Trophoblast cell (in vitro differentiated cells and primary cell): Measurements from ENCODE around the gene EML4.
A peak's percentile ranks its signal among the peaks of the same experiment; 100 is the strongest.

Source experiments
- DNase-seq, 2 donors: peaks; one replicate each; pipeline ENCODE4 v3.0.0-alpha.2; 2016
- H2AFZ ChIP-seq: 2 replicates; pipeline ENCODE4 v1.6.1; 2013; ENCODE audit warnings: low read length, moderate library complexity, mild to moderate bottlenecking; ENCODE audit not compliant: insufficient read depth, poor library complexity
- H2AK5ac ChIP-seq: 2 replicates; pipeline ENCODE4 v1.6.1; 2013; ENCODE audit warnings: mild to moderate bottlenecking, low read length
- H2BK120ac ChIP-seq: 2 replicates; pipeline ENCODE4 v1.6.1; 2013; ENCODE audit warnings: low read length, mild to moderate bottlenecking, moderate library complexity; ENCODE audit not compliant: insufficient read depth, poor library complexity
- H2BK12ac ChIP-seq: 2 replicates; pipeline ENCODE4 v1.6.1; 2013; ENCODE audit warnings: mild to moderate bottlenecking, low read length, moderate library complexity
- H2BK5ac ChIP-seq: 2 replicates; pipeline ENCODE4 v1.6.1; 2013; ENCODE audit warnings: low read length, low read depth, moderate library complexity, mild to moderate bottlenecking; ENCODE audit not compliant: poor library complexity
- H3K14ac ChIP-seq: 2 replicates; pipeline ENCODE4 v1.6.1; 2013; ENCODE audit warnings: mild to moderate bottlenecking, low read length
- H3K18ac ChIP-seq: 2 replicates; pipeline ENCODE4 v1.6.1; 2013; ENCODE audit warnings: mild to moderate bottlenecking, low read length
- H3K23ac ChIP-seq: 2 replicates; pipeline ENCODE4 v1.6.1; 2013; ENCODE audit warnings: low read length
- H3K27ac ChIP-seq: 2 replicates; pipeline ENCODE4 v1.5.1; 2013; ENCODE audit warnings: low read depth, mild to moderate bottlenecking, inconsistent platforms, low read length, moderate library complexity
- H3K27me3 ChIP-seq: 2 replicates; pipeline ENCODE4 v1.6.1; 2013; ENCODE audit warnings: inconsistent platforms, mild to moderate bottlenecking, low read length, moderate library complexity; ENCODE audit not compliant: insufficient read depth
- H3K36me3 ChIP-seq, 2 experiments: 1 replicate in 1 of 2; 2 replicates in 1 of 2; pipeline ENCODE4 v1.6.1; 2013; ENCODE audit warnings: low read length in 2 of 2, mild to moderate bottlenecking in 2 of 2, moderate library complexity in 1 of 2; ENCODE audit not compliant: insufficient read depth in 2 of 2, control insufficient read depth in 1 of 2
- H3K4ac ChIP-seq: 2 replicates; pipeline ENCODE4 v1.6.1; 2013; ENCODE audit warnings: low read depth, mild to moderate bottlenecking, low read length, moderate library complexity
- H3K4me1 ChIP-seq, 2 experiments: 1 replicate in 1 of 2; 2 replicates in 1 of 2; pipeline ENCODE4 v1.6.1; 2013; ENCODE audit warnings: low read length in 2 of 2, mild to moderate bottlenecking in 2 of 2, moderate library complexity in 1 of 2; ENCODE audit not compliant: insufficient read depth in 2 of 2, control insufficient read depth in 1 of 2
- H3K4me2 ChIP-seq: 2 replicates; pipeline ENCODE4 v1.6.1; 2013; ENCODE audit warnings: inconsistent platforms, mild to moderate bottlenecking, low read length, moderate library complexity
- H3K4me3 ChIP-seq: 2 replicates; pipeline ENCODE4 v1.5.1; 2013; ENCODE audit warnings: mild to moderate bottlenecking, low read depth, low read length, inconsistent platforms
- H3K79me1 ChIP-seq: one replicate; pipeline ENCODE4 v1.6.1; 2013; ENCODE audit warnings: low read length
- H3K79me2 ChIP-seq: 2 replicates; pipeline ENCODE4 v1.6.1; 2013; ENCODE audit warnings: low read length, mild to moderate bottlenecking; ENCODE audit not compliant: control insufficient read depth, insufficient read depth, poor library complexity
- H3K9ac ChIP-seq: 2 replicates; pipeline ENCODE4 v1.6.1; 2013; ENCODE audit warnings: mild to moderate bottlenecking, low read length
- H3K9me3 ChIP-seq: 2 replicates; pipeline ENCODE4 v1.6.1; 2013; ENCODE audit warnings: low read depth, mild to moderate bottlenecking, control low read depth, inconsistent platforms, low read length; ENCODE audit not compliant: insufficient read depth
- H4K12ac ChIP-seq: 2 replicates; pipeline ENCODE4 v1.6.1; 2013; ENCODE audit warnings: low read depth, mild to moderate bottlenecking, low read length, moderate library complexity
- H4K8ac ChIP-seq: 2 replicates; pipeline ENCODE4 v1.6.1; 2013; ENCODE audit warnings: low read depth, mild to moderate bottlenecking, low read length, moderate library complexity
- H4K91ac ChIP-seq: one replicate; pipeline ENCODE4 v1.6.1; 2013; ENCODE audit warnings: low read depth, mild to moderate bottlenecking, low read length, moderate library complexity
- WGBS: extraction: QIAGEN DNeasy Blood & Tissue Kit; methylation state at CpG from one replicate; pipeline ENCODE4 v1.1.7; 2013; ENCODE audit warnings: missing lambda C conversion rate; ENCODE audit not compliant: insufficient read length, insufficient coverage; ENCODE audit errors: extremely low coverage; 5-methylcytosine and 5-hydroxymethylcytosine counted together

EML4 gene

GRCh38 chr2:42321452-42322064 is 152.4 kb downstream of the EML4 start:
- Histone ChIP-seq H3K9ac (no peak overlapping the region), H3K18ac (no peak overlapping the region), H3K4me3 (no peak overlapping the region), H2BK120ac (no peak overlapping the region), H4K8ac (no peak overlapping the region), H2AK5ac (no peak overlapping the region), H3K4ac (no peak overlapping the region), H3K4me1 (no peaks in the 10 kb centered on the region), H3K14ac (no peak overlapping the region), H2BK12ac (no peak overlapping the region), H3K4me2 (no peak overlapping the region), H3K79me2 (no peaks in the 10 kb centered on the region), H3K9me3 (no peaks in the 10 kb centered on the region), H4K91ac (no peak overlapping the region), H3K36me3 (peaks cover 4 to 5% of the 10 kb centered on the region in 2 experiments), H3K79me1 (no peaks in the 10 kb centered on the region), H2AFZ (no peak overlapping the region), H4K12ac (no peak overlapping the region), H3K23ac (no peak overlapping the region), H2BK5ac (no peak overlapping the region), H3K27me3 (no peaks in the 10 kb centered on the region), H3K27ac (no peak overlapping the region)
- DNase-seq, result peak in 1 of 2 donors; percentile 50
- no CpG with 5 or more reads among the region's 2 CpGs for WGBS

DNA sequence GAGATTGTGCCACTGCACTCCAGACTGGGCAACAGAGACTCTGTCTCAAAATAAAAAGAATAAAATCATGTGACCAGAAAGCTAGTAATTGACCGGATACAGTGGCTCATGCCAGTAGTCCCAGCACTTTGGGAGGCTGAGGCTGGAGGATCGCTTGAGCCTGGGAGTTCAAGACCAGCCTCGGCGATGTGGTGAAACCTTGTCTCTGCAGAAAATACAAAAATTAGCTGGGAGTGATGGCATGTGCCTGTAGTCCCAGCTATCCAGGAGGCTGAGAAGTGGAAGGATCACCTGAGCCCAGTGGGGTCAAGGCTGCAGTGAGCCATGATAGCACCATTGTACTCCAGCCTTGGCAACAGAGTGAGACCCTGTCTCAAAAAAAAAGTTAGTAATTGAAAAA is 155.1 kb downstream of the EML4 start:
- Histone ChIP-seq H3K4me2 (no peak overlapping the region), H3K4me3 (no peak overlapping the region), H3K79me2 (no peaks in the 10 kb centered on the region), H4K8ac (no peak overlapping the region), H3K9me3 (no peaks in the 10 kb centered on the region), H2AFZ (no peak overlapping the region), H2BK120ac (no peak overlapping the region), H3K9ac (no peak overlapping the region), H3K27ac (no peak overlapping the region), H3K36me3 (peaks cover 4 to 5% of the 10 kb centered on the region in 2 experiments), H3K4me1 (no peaks in the 10 kb centered on the region), H4K91ac (no peak overlapping the region), H3K4ac (no peak overlapping the region), H3K79me1 (no peaks in the 10 kb centered on the region), H4K12ac (no peak overlapping the region), H3K14ac (no peak overlapping the region), H3K27me3 (no peaks in the 10 kb centered on the region), H2BK5ac (no peak overlapping the region), H2BK12ac (no peak overlapping the region), H2AK5ac (no peak overlapping the region), H3K18ac (no peak overlapping the region), H3K23ac (no peak overlapping the region)
- WGBS, result no CpG with 5 or more reads among the region's 4 CpGs
- DNase-seq, result no peak

- no peak overlapping the region for H3K27ac ChIP-seq
- no peak overlapping the region for H3K4me3 ChIP-seq
- no peak overlapping the region for H3K18ac ChIP-seq
- no peak for DNase-seq
- no peaks in the 10 kb centered on the region for H3K79me1 ChIP-seq
- H4K91ac ChIP-seq, result no peak overlapping the region
- no peak overlapping the region for H3K9ac ChIP-seq
- H4K8ac ChIP-seq, result no peak overlapping the region
- no peak overlapping the region for H2AK5ac ChIP-seq
- no peak overlapping the region for H4K12ac ChIP-seq
- peaks cover 6 to 9% of the 10 kb centered on the region in 2 experiments for H3K36me3 ChIP-seq
- no peak overlapping the region for H3K4me2 ChIP-seq
- H3K27me3 ChIP-seq, result no peaks in the 10 kb centered on the region
- H2BK120ac ChIP-seq, result no peak overlapping the region
- no peaks in the 10 kb centered on the region for H3K79me2 ChIP-seq
- H2BK12ac ChIP-seq, result no peak overlapping the region
- H3K4me1 ChIP-seq, result no peaks in the 10 kb centered on the region
- H2AFZ ChIP-seq, result no peak overlapping the region
- H3K4ac ChIP-seq, result no peak overlapping the region
- H3K9me3 ChIP-seq, result peaks cover under 1% of the 10 kb centered on the region
- no peak overlapping the region for H2BK5ac ChIP-seq
- H3K23ac ChIP-seq, result no peak overlapping the region
- WGBS, result no CpG with 5 or more reads among the region's 2 CpGs
- H3K14ac ChIP-seq, result no peak overlapping the region
Measured at GRCh38 chr2:42324949-42325348, 155.8 kb downstream of the EML4 start.

- no peak overlapping the region for H4K12ac ChIP-seq
- no peak overlapping the region for H2AFZ ChIP-seq
- no peak overlapping the region for H2BK5ac ChIP-seq
- H2BK120ac ChIP-seq, result no peak overlapping the region
- H3K9me3 ChIP-seq, result peaks cover 1% of the 10 kb centered on the region
- H3K27ac ChIP-seq, result no peak overlapping the region
- DNase-seq, result no peak
- H3K79me1 ChIP-seq, result no peaks in the 10 kb centered on the region
- H3K79me2 ChIP-seq, result no peaks in the 10 kb centered on the region
- H3K27me3 ChIP-seq, result no peaks in the 10 kb centered on the region
- H3K4me3 ChIP-seq, result no peak overlapping the region
- H3K18ac ChIP-seq, result no peak overlapping the region
- H3K4me1 ChIP-seq, result no peaks in the 10 kb centered on the region
- H3K9ac ChIP-seq, result no peak overlapping the region
- no peak overlapping the region for H3K23ac ChIP-seq
- no peak overlapping the region for H3K4ac ChIP-seq
- no peak overlapping the region for H3K14ac ChIP-seq
- no CpG with 5 or more reads among the region's 1 CpG for WGBS
- no peak overlapping the region for H3K4me2 ChIP-seq
- no peak overlapping the region for H4K91ac ChIP-seq
- no peak overlapping the region for H2AK5ac ChIP-seq
- H3K36me3 ChIP-seq, result peaks cover 8 to 11% of the 10 kb centered on the region in 2 experiments
- H4K8ac ChIP-seq, result no peak overlapping the region
- H2BK12ac ChIP-seq, result no peak overlapping the region
Measured at GRCh38 chr2:42325609-42326008, 156.5 kb downstream of the EML4 start.
